GM06990 (cell line): ENCODE results near the gene PADI2.

ENCODE experiments used
- DNase-seq: peaks from one replicate; pipeline ENCODE4 v3.0.0-alpha.2; 2011; ENCODE audit not compliant: insufficient read length; ENCODE audit errors: extremely low read depth
- H3K27me3 ChIP-seq: replicated peaks from 2 replicates; pipeline ENCODE4 v1.6.0; 2011; ENCODE audit warnings: low read length; ENCODE audit not compliant: control insufficient read depth, insufficient read depth
- H3K36me3 ChIP-seq: 2 replicates; pipeline ENCODE4 v1.5.1; 2011; ENCODE audit warnings: low read length; ENCODE audit not compliant: control insufficient read depth, insufficient read depth
- H3K4me3 ChIP-seq: replicated peaks from 2 replicates; pipeline ENCODE4 v1.5.1; 2011; ENCODE audit warnings: low read depth, mild to moderate bottlenecking, control low read depth, low read length
- CTCF ChIP-seq: IDR thresholded peaks from 2 replicates; pipeline ENCODE4 v1.5.1; 2011; ENCODE audit warnings: low read length, control low read depth, mild to moderate bottlenecking, inconsistent platforms; ENCODE audit not compliant: insufficient read depth, poor library complexity, severe bottlenecking

PADI2 gene

GRCh38 chr1:17119076-17119772 lies at the start of gene PADI2:
Gene PADI2 (minus strand): TSS chr1:17119451. CDS start chr1:17119371, 80 bp downstream.
- no peak for TF ChIP-seq CTCF
- no peaks in the 10 kb centered on the region for H3K36me3 ChIP-seq
- peaks cover 3% of the 10 kb centered on the region; the same call in 1 of the 2 replicates for H3K27me3 ChIP-seq
- H3K4me3 ChIP-seq: peak within 1 kb of the TSS; percentile 40
- peak; percentile 73 for DNase-seq

GRCh38 chr1:17168091-17168876 lies 49.0 kb upstream of the PADI2 start:
- Histone ChIP-seq H3K27me3 (no peaks in the 10 kb centered on the region), H3K36me3 (no peaks in the 10 kb centered on the region), H3K4me3 (no peak overlapping the region)
- DNase-seq: no peak
- no peak for TF ChIP-seq CTCF

- H3K27me3 ChIP-seq: no peaks in the 10 kb centered on the region
- H3K36me3 ChIP-seq: no peaks in the 10 kb centered on the region
- no peak for DNase-seq
- no peak for TF ChIP-seq CTCF
- no peak overlapping the region for H3K4me3 ChIP-seq
These were observed 48.5 kb upstream of the PADI2 start for GRCh38 chr1:17167786-17168090.

GRCh38 chr1:17167041-17167785 lies 48.0 kb upstream of the PADI2 start:
- Histone ChIP-seq H3K36me3 (no peaks in the 10 kb centered on the region), H3K27me3 (no peaks in the 10 kb centered on the region), H3K4me3 (no peak overlapping the region)
- DNase-seq: no peak
- no peak for TF ChIP-seq CTCF

- DNase-seq: no peak
These were observed 46.6 kb upstream of the PADI2 start for GRCh38 chr1:17165823-17166222.

More at GRCh38 chr1:17165823-17166222, 46.6 kb upstream of the PADI2 start:
- H3K4me3 ChIP-seq: no peak overlapping the region
- no peak for TF ChIP-seq CTCF
- no peaks in the 10 kb centered on the region for H3K36me3 ChIP-seq
- no peaks in the 10 kb centered on the region for H3K27me3 ChIP-seq
